ES-I3 (cell line): Measurements from ENCODE around the gene ZNF500.

Source experiments
- H3K36me3 ChIP-seq: 2 replicates; pipeline ENCODE4 v1.6.1; 2013; ENCODE audit warnings: mild to moderate bottlenecking, low read length, control low read depth, moderate library complexity; ENCODE audit not compliant: insufficient read depth
- H3K4me1 ChIP-seq: 2 replicates; pipeline ENCODE4 v1.6.1; 2013; ENCODE audit warnings: mild to moderate bottlenecking, control low read depth, low read length; ENCODE audit not compliant: insufficient read depth
- H3K9ac ChIP-seq: 2 replicates; pipeline ENCODE4 v1.6.1; 2013; ENCODE audit warnings: low read depth, mild to moderate bottlenecking, low read length, moderate library complexity
- H3K9me3 ChIP-seq: 2 replicates; pipeline ENCODE4 v1.6.1; 2013; ENCODE audit warnings: mild to moderate bottlenecking, low read length, moderate library complexity; ENCODE audit not compliant: control insufficient read depth, insufficient read depth

Gene ZNF500

GRCh38 chr16:4801051-4801961, 34.3 kb upstream of the ZNF500 start:
- no peaks in the 10 kb centered on the region for H3K9me3 ChIP-seq
- no peaks in the 10 kb centered on the region for H3K36me3 ChIP-seq
- H3K4me1 ChIP-seq: no peaks in the 10 kb centered on the region
- H3K9ac ChIP-seq: peak overlapping the region; percentile 44

- H3K36me3 ChIP-seq: no peaks in the 10 kb centered on the region
- no peak overlapping the region for H3K9ac ChIP-seq
- no peaks in the 10 kb centered on the region for H3K4me1 ChIP-seq
- H3K9me3 ChIP-seq: no peaks in the 10 kb centered on the region
Measured at GRCh38 chr16:4800290-4801041, 33.5 kb upstream of the ZNF500 start.

- H3K36me3 ChIP-seq: no peaks in the 10 kb centered on the region
- no peaks in the 10 kb centered on the region for H3K9me3 ChIP-seq
- no peak overlapping the region for H3K9ac ChIP-seq
- no peaks in the 10 kb centered on the region for H3K4me1 ChIP-seq
Measured at GRCh38 chr16:4799171-4799855, 32.4 kb upstream of the ZNF500 start.

- no peaks in the 10 kb centered on the region for H3K9me3 ChIP-seq
- H3K4me1 ChIP-seq: no peaks in the 10 kb centered on the region
- H3K36me3 ChIP-seq: no peaks in the 10 kb centered on the region
- no peak overlapping the region for H3K9ac ChIP-seq
Measured at GRCh38 chr16:4798456-4798855, 31.5 kb upstream of the ZNF500 start.

GRCh38 chr16:4797805-4798252, 30.9 kb upstream of the ZNF500 start:
- no peaks in the 10 kb centered on the region for H3K4me1 ChIP-seq
- H3K36me3 ChIP-seq: no peaks in the 10 kb centered on the region
- no peaks in the 10 kb centered on the region for H3K9me3 ChIP-seq
- H3K9ac ChIP-seq: no peak overlapping the region

GRCh38 chr16:4796982-4797804, 30.2 kb upstream of the ZNF500 start:
- H3K4me1 ChIP-seq: no peaks in the 10 kb centered on the region
- no peaks in the 10 kb centered on the region for H3K9me3 ChIP-seq
- no peak overlapping the region for H3K9ac ChIP-seq
- H3K36me3 ChIP-seq: no peaks in the 10 kb centered on the region

GRCh38 chr16:4795828-4796572, 29.0 kb upstream of the ZNF500 start:
- no peaks in the 10 kb centered on the region for H3K4me1 ChIP-seq
- H3K36me3 ChIP-seq: no peaks in the 10 kb centered on the region
- no peak overlapping the region for H3K9ac ChIP-seq
- H3K9me3 ChIP-seq: no peaks in the 10 kb centered on the region

GRCh38 chr16:4795181-4795827, 28.3 kb upstream of the ZNF500 start, which contains the start of gene SMIM22:
SMIM22 (plus strand) TSS chr16:4795369; CDS start chr16:4795735, 366 bp downstream.
- no peaks in the 10 kb centered on the region for H3K4me1 ChIP-seq

GRCh38 chr16:4792951-4793513, 26.1 kb upstream of the ZNF500 start:
- Histone ChIP-seq H3K36me3 (no peaks in the 10 kb centered on the region), H3K9me3 (no peaks in the 10 kb centered on the region), H3K9ac (no peak overlapping the region), H3K4me1 (peaks cover 6% of the 10 kb centered on the region)

More at GRCh38 chr16:4795181-4795827, 28.3 kb upstream of the ZNF500 start, which contains the start of gene SMIM22:
- no peaks in the 10 kb centered on the region for H3K36me3 ChIP-seq
- H3K9me3 ChIP-seq: no peaks in the 10 kb centered on the region
- no peak within 1 kb of the TSS for H3K9ac ChIP-seq

- H3K36me3 ChIP-seq: no peaks in the 10 kb centered on the region
- H3K4me1 ChIP-seq: peaks cover 14% of the 10 kb centered on the region
- no peaks in the 10 kb centered on the region for H3K9me3 ChIP-seq
- H3K9ac ChIP-seq: no peak overlapping the region
Measured at GRCh38 chr16:4790871-4791270, 23.9 kb upstream of the ZNF500 start.

- Histone ChIP-seq H3K9ac (no peak overlapping the region), H3K9me3 (no peaks in the 10 kb centered on the region), H3K4me1 (peaks cover 14% of the 10 kb centered on the region), H3K36me3 (no peaks in the 10 kb centered on the region)
Measured at GRCh38 chr16:4790261-4790660, 23.3 kb upstream of the ZNF500 start.

GRCh38 chr16:4788910-4789309, 21.9 kb upstream of the ZNF500 start:
- no peaks in the 10 kb centered on the region for H3K9me3 ChIP-seq
- no peaks in the 10 kb centered on the region for H3K36me3 ChIP-seq
- H3K9ac ChIP-seq: no peak overlapping the region
- peaks cover 14% of the 10 kb centered on the region for H3K4me1 ChIP-seq
